ENCODE data around the gene YDJC. TPM values are rescaled to one million over a fixed set of nuclear protein-coding genes. Genes with fewer than 3 reads are reported as not detected.

YDJC gene
- total RNA-seq, 1 experiment from 2014 or later = 57.9 TPM

- no peak for DNase-seq
- no peaks in the 10 kb centered on the region for H3K27me3 Mint-ChIP-seq (ENCODE audit: unreplicated experiment)
- no TSS peak for BruUV-seq (replicated peaks)
- no peaks in the 10 kb centered on the region for H3K9me3 Mint-ChIP-seq (ENCODE audit: low read depth, unreplicated experiment)
- no peak overlapping the region for H3K4me3 Mint-ChIP-seq (ENCODE audit: low read depth, unreplicated experiment)
- CTCF ChIA-PET = no interaction called here
- H3K4me1 Mint-ChIP-seq (ENCODE audit: low read depth, unreplicated experiment) = peaks cover 4% of the 10 kb centered on the region
- intact Hi-C loops (cut with micrococcal nuclease; ENCODE audit: unreplicated experiment) = no loop called here
- no peak overlapping the region for H3K27ac Mint-ChIP-seq (ENCODE audit: unreplicated experiment)
- TF ChIP-seq CTCF (IDR thresholded peaks at IDR 0.05; ENCODE audit: unreplicated experiment) = no peak
- peaks cover 20% of the 10 kb centered on the region for H3K36me3 Mint-ChIP-seq (ENCODE audit: insufficient read depth, unreplicated experiment)
Measured at GRCh38 chr22:21674638-21675245, 44.9 kb upstream of the YDJC start.

GRCh38 chr22:21673534-21674321 is 43.9 kb upstream of the YDJC start:
- no peak for DNase-seq
- no peak overlapping the region for H3K27ac Mint-ChIP-seq (ENCODE audit: unreplicated experiment)
- TF ChIP-seq CTCF (IDR thresholded peaks at IDR 0.05; ENCODE audit: unreplicated experiment) = no peak
- H3K27me3 Mint-ChIP-seq (ENCODE audit: unreplicated experiment) = no peaks in the 10 kb centered on the region
- H3K36me3 Mint-ChIP-seq (ENCODE audit: insufficient read depth, unreplicated experiment) = peaks cover 29% of the 10 kb centered on the region
- intact Hi-C loops (cut with micrococcal nuclease; ENCODE audit: unreplicated experiment) = no loop called here
- no TSS peak for BruUV-seq (replicated peaks)
- peaks cover 14% of the 10 kb centered on the region for H3K4me1 Mint-ChIP-seq (ENCODE audit: low read depth, unreplicated experiment)
- no peaks in the 10 kb centered on the region for H3K9me3 Mint-ChIP-seq (ENCODE audit: low read depth, unreplicated experiment)
- H3K4me3 Mint-ChIP-seq (ENCODE audit: low read depth, unreplicated experiment) = no peak overlapping the region
- CTCF ChIA-PET = no interaction called here

- CTCF ChIA-PET = no interaction called here
- H3K4me1 Mint-ChIP-seq (ENCODE audit: low read depth, unreplicated experiment) = peaks cover 14% of the 10 kb centered on the region
- H3K4me3 Mint-ChIP-seq (ENCODE audit: low read depth, unreplicated experiment) = no peak overlapping the region
- H3K27ac Mint-ChIP-seq (ENCODE audit: unreplicated experiment) = no peak overlapping the region
- no TSS peak for BruUV-seq (replicated peaks)
- no peak for DNase-seq
- intact Hi-C loops (cut with micrococcal nuclease; ENCODE audit: unreplicated experiment) = no loop called here
- H3K36me3 Mint-ChIP-seq (ENCODE audit: insufficient read depth, unreplicated experiment) = peaks cover 36% of the 10 kb centered on the region
- no peaks in the 10 kb centered on the region for H3K9me3 Mint-ChIP-seq (ENCODE audit: low read depth, unreplicated experiment)
- no peaks in the 10 kb centered on the region for H3K27me3 Mint-ChIP-seq (ENCODE audit: unreplicated experiment)
- TF ChIP-seq CTCF (IDR thresholded peaks at IDR 0.05; ENCODE audit: unreplicated experiment) = no peak
Measured at GRCh38 chr22:21672107-21672629, 42.3 kb upstream of the YDJC start.

GRCh38 chr22:21669026-21669425 is 39.2 kb upstream of the YDJC start:
- Mint-ChIP-seq H3K4me3 (ENCODE audit: low read depth, unreplicated experiment) (no peak overlapping the region), H3K4me1 (ENCODE audit: low read depth, unreplicated experiment) (peaks cover 14% of the 10 kb centered on the region), H3K36me3 (ENCODE audit: insufficient read depth, unreplicated experiment) (peaks cover 51% of the 10 kb centered on the region), H3K27me3 (ENCODE audit: unreplicated experiment) (no peaks in the 10 kb centered on the region), H3K9me3 (ENCODE audit: low read depth, unreplicated experiment) (no peaks in the 10 kb centered on the region), H3K27ac (ENCODE audit: unreplicated experiment) (no peak overlapping the region)
- no peak for TF ChIP-seq CTCF (IDR thresholded peaks at IDR 0.05; ENCODE audit: unreplicated experiment)
- DNase-seq = no peak
- CTCF ChIA-PET = interaction anchor here (0.6 kb wide), 1 partner anchor 767 kb away, joined by 4 read pairs; no protein-coding TSS in a partner anchor
- intact Hi-C loops (cut with micrococcal nuclease; ENCODE audit: unreplicated experiment) = no loop called here
- BruUV-seq (replicated peaks) = no TSS peak

Data from Calu3 (cell line).